ENCODE results near the gene TRIM62. TPM values are rescaled to one million over a fixed set of nuclear protein-coding genes. Genes with fewer than 3 reads are reported as not detected.

Gene TRIM62
- total and polyA plus RNA-seq, 4 donors: 2.6 to 6.7 (median 4.3) TPM

- H3K4me1 ChIP-seq (ENCODE audit: control insufficient read depth in 5 of 5, insufficient read depth in 5 of 5, low read length in 5 of 5): peaks cover 0 to 11% (median 3%) of the 10 kb centered on the region in 5 donors
- no peak for TF ChIP-seq CTCF (IDR thresholded peaks at IDR 0.05; ENCODE audit: control extremely low read depth, extremely low read depth)
- no peak overlapping the region for H3K9ac ChIP-seq (ENCODE audit: insufficient read depth in 1 of 2, low read length in 2 of 2)
- H3K9me3 ChIP-seq (ENCODE audit: control insufficient read depth in 4 of 4, insufficient read depth in 3 of 4, low read length in 3 of 4): no peaks in the 10 kb centered on the region
- H3K27ac ChIP-seq (ENCODE audit: low read depth in 1 of 2, low read length in 1 of 2): no peak overlapping the region
- 76 to 87% methylated on average over 7 of the region's 7 CpGs for WGBS, 2 donors
- no peaks in the 10 kb centered on the region for H3K36me3 ChIP-seq (ENCODE audit: control insufficient read depth in 4 of 4, insufficient read depth in 4 of 4, low read length in 4 of 4)
- no peaks in the 10 kb centered on the region for H3K27me3 ChIP-seq (ENCODE audit: control insufficient read depth in 3 of 3, insufficient read depth in 3 of 3, low read length in 2 of 3)
- H3K4me3 ChIP-seq: no peak overlapping the region
- DNase-seq (no peak), ATAC-seq (ENCODE audit: insufficient read depth, low FRiP score) (no peak)
Measured at GRCh38 chr1:33122483-33123178, 59.2 kb downstream of the TRIM62 start.

- DNase-seq (no peak), ATAC-seq (ENCODE audit: insufficient read depth, low FRiP score) (no peak)
- Histone ChIP-seq H3K27me3 (ENCODE audit: control insufficient read depth in 3 of 3, insufficient read depth in 3 of 3, low read length in 2 of 3) (peaks cover 0 to 2% (median 0%) of the 10 kb centered on the region in 3 donors), H3K27ac (ENCODE audit: low read depth in 1 of 2, low read length in 1 of 2) (no peak overlapping the region), H3K4me3 (no peak overlapping the region), H3K9ac (ENCODE audit: insufficient read depth in 1 of 2, low read length in 2 of 2) (no peak overlapping the region), H3K4me1 (ENCODE audit: control insufficient read depth in 5 of 5, insufficient read depth in 5 of 5, low read length in 5 of 5) (peaks cover 0 to 11% (median 3%) of the 10 kb centered on the region in 5 donors), H3K36me3 (ENCODE audit: control insufficient read depth in 4 of 4, insufficient read depth in 4 of 4, low read length in 4 of 4) (no peaks in the 10 kb centered on the region), H3K9me3 (ENCODE audit: control insufficient read depth in 4 of 4, insufficient read depth in 3 of 4, low read length in 3 of 4) (no peaks in the 10 kb centered on the region)
- 84 to 88% methylated on average over 5 of the region's 5 CpGs for WGBS, 2 donors
- no peak for TF ChIP-seq CTCF (IDR thresholded peaks at IDR 0.05; ENCODE audit: control extremely low read depth, extremely low read depth)
Measured at GRCh38 chr1:33121728-33122127, 60.1 kb downstream of the TRIM62 start.

GRCh38 chr1:33120436-33121231 lies 61.2 kb downstream of the TRIM62 start:
- DNase-seq: no peak
- no peak for ATAC-seq (ENCODE audit: insufficient read depth, low FRiP score)
- no peak for TF ChIP-seq CTCF (IDR thresholded peaks at IDR 0.05; ENCODE audit: control extremely low read depth, extremely low read depth)
- Histone ChIP-seq H3K27me3 (ENCODE audit: control insufficient read depth in 3 of 3, insufficient read depth in 3 of 3, low read length in 2 of 3) (peaks cover 0 to 3% (median 0%) of the 10 kb centered on the region in 3 donors), H3K9ac (ENCODE audit: insufficient read depth in 1 of 2, low read length in 2 of 2) (no peak overlapping the region), H3K4me3 (no peak overlapping the region), H3K4me1 (ENCODE audit: control insufficient read depth in 5 of 5, insufficient read depth in 5 of 5, low read length in 5 of 5) (no peaks in the 10 kb centered on the region), H3K9me3 (ENCODE audit: control insufficient read depth in 4 of 4, insufficient read depth in 3 of 4, low read length in 3 of 4) (no peaks in the 10 kb centered on the region), H3K36me3 (ENCODE audit: control insufficient read depth in 4 of 4, insufficient read depth in 4 of 4, low read length in 4 of 4) (no peaks in the 10 kb centered on the region), H3K27ac (ENCODE audit: low read depth in 1 of 2, low read length in 1 of 2) (no peak overlapping the region)
- WGBS, 2 donors: 84 to 90% methylated on average over 8 of the region's 8 CpGs
